K562 (cell line): ENCODE measurements around the gene EFNA5. TPM values are rescaled to one million over a fixed set of nuclear protein-coding genes. Genes with fewer than 3 reads are reported as not detected.

Experiments
- ATAC-seq: fragments of 200-7000 bp; cut with Tn5 transposase; 3 replicates; pipeline ENCODE4 v1.9.1; 2020; ENCODE audit warnings: moderate library complexity
- BruUV-seq: library from RNA; stranded (reverse); fragments of 400-500 nt; replicated peaks from 2 replicates; lab custom pipeline; 2021; lab: Mats Ljungman, UMichigan
- CTCF ChIA-PET: fragments of 300-600 bp; formaldehyde crosslinking; extraction: SDS; loops from one replicate; lab custom pipeline; 2021; ENCODE audit warnings: low intra/inter-chr PET ratio; lab: Yijun Ruan, JAX
- POLR2A ChIA-PET: fragments of 300-600, 350-650 bp; sonication (Branson Sonifier 250); formaldehyde crosslinking; extraction: SDS; loops from one replicate; lab custom pipeline; 2021; ENCODE audit warnings: antibody characterized with exemption, inconsistent platforms; lab: Yijun Ruan, JAX
- DNase-seq, 4 experiments: peaks; one replicate each; pipeline versions ENCODE4 v3.0.0 to v3.0.0-alpha.2; 2011 to 2018; ENCODE audit warnings: low spot score in 3 of 4, mixed read lengths in 3 of 4; ENCODE audit errors: extremely low read depth in 1 of 4
- FAIRE-seq: peaks from 2 replicates; lab custom pipeline; 2011; peaks lifted over from hg19 to GRCh38; lab: Jason Lieb, UNC
- H2AFZ ChIP-seq: 2 replicates; pipeline ENCODE4 v1.6.0; 2011; ENCODE audit warnings: low read depth, low read length, control low read depth, inconsistent platforms
- H3K27ac ChIP-seq: fragments of 200-600 bp; 3 replicates; pipeline ENCODE4 v1.8.0; 2011; ENCODE audit warnings: low read depth, mild to moderate bottlenecking, control low read depth, inconsistent platforms, low read length, moderate library complexity, mixed read lengths; ENCODE audit errors: extremely low read depth
- H3K27me3 ChIP-seq, 2 experiments: fragments of 300-600 bp in 1 of 2; 2 replicates in 1 of 2; 3 replicates in 1 of 2; pipeline versions ENCODE4 v1.6.0 to v1.8.0; 2011; ENCODE audit warnings: inconsistent platforms in 2 of 2, low read length in 2 of 2, mild to moderate bottlenecking in 1 of 2, mixed read lengths in 1 of 2, moderate library complexity in 1 of 2; ENCODE audit not compliant: control insufficient read depth in 2 of 2, insufficient read depth in 2 of 2
- H3K36me3 ChIP-seq: fragments of 300-600 bp; 3 replicates; pipeline ENCODE4 v1.8.0; 2011; ENCODE audit warnings: mild to moderate bottlenecking, low read length, inconsistent platforms; ENCODE audit not compliant: control insufficient read depth, insufficient read depth
- H3K4me1 ChIP-seq, 2 experiments: fragments of 200-600 bp in 1 of 2; replicated peaks in 1 of 2; 2 replicates in 1 of 2; 3 replicates in 1 of 2; pipeline versions ENCODE4 v1.5.1 to v1.8.0; 2011; ENCODE audit warnings: inconsistent platforms in 2 of 2, low read length in 2 of 2, mild to moderate bottlenecking in 1 of 2, mixed read lengths in 1 of 2, moderate library complexity in 1 of 2; ENCODE audit not compliant: control insufficient read depth in 2 of 2, insufficient read depth in 2 of 2
- H3K4me2 ChIP-seq: 2 replicates; pipeline ENCODE4 v1.6.1; 2011; ENCODE audit warnings: low read length, control low read depth, inconsistent platforms, mixed read lengths; ENCODE audit not compliant: insufficient read depth
- H3K4me3 ChIP-seq: fragments of 200-600 bp; sonication (generic), shearing (Covaris generic); 2 replicates; pipeline ENCODE4 v1.5.1; 2016; ENCODE audit warnings: control low read depth, inconsistent platforms
- H3K79me2 ChIP-seq: fragments of 200-600 bp; 3 replicates; pipeline ENCODE4 v1.8.0; 2011; ENCODE audit warnings: low read length, inconsistent platforms; ENCODE audit not compliant: control insufficient read depth, insufficient read depth
- H3K9ac ChIP-seq, 2 experiments: 2 replicates each; pipeline versions ENCODE4 v1.6.0 to v1.6.1; 2011; ENCODE audit warnings: low read depth in 2 of 2, low read length in 2 of 2, control low read depth in 1 of 2, inconsistent platforms in 1 of 2, mild to moderate bottlenecking in 1 of 2, mixed read lengths in 1 of 2; ENCODE audit not compliant: insufficient read depth in 1 of 2
- H3K9me1 ChIP-seq: one replicate; pipeline ENCODE4 v1.6.0; 2011; ENCODE audit warnings: inconsistent platforms, mild to moderate bottlenecking, low read length, moderate library complexity; ENCODE audit not compliant: control insufficient read depth, insufficient read depth
- H3K9me3 ChIP-seq: replicated peaks from 2 replicates; pipeline ENCODE4 v1.5.1; 2011; ENCODE audit warnings: low read depth, low read length, inconsistent platforms; ENCODE audit not compliant: control insufficient read depth, insufficient read depth
- H4K20me1 ChIP-seq: replicated peaks from 2 replicates; pipeline ENCODE4 v1.6.1; 2011; ENCODE audit warnings: low read length, inconsistent platforms, mixed read lengths; ENCODE audit not compliant: control insufficient read depth, insufficient read depth
- DPF2 ChIP-seq: fragments of 450-650 bp; IDR thresholded peaks from 2 replicates; pipeline ENCODE4 v1.6.1; 2016
- FOXM1 ChIP-seq, 2 experiments: fragments of 450-650 bp in 1 of 2; sonication (generic) in 1 of 2; formaldehyde crosslinking in 1 of 2; IDR thresholded peaks; 2 replicates each; pipeline versions ENCODE4 v1.6.1 to v1.9.0; 2017 to 2022; ENCODE audit warnings: low read depth in 2 of 2, mild to moderate bottlenecking in 2 of 2, missing genetic modification reagents in 1 of 2, moderate library complexity in 1 of 2
- HDAC8 ChIP-seq: fragments of 450-650 bp; IDR thresholded peaks from 2 replicates; pipeline ENCODE4 v1.6.1; 2016; ENCODE audit warnings: mild to moderate bottlenecking, missing genetic modification characterization, moderate library complexity, missing compliant biosample characterization
- HDGF ChIP-seq: fragments of 450-650 bp; IDR thresholded peaks from 2 replicates; pipeline ENCODE4 v1.6.1; 2016
- HOXB6 ChIP-seq: fragments of 250-450 bp; sonication (Bioruptor Pico); IDR thresholded peaks from 2 replicates; pipeline ENCODE4 v1.5.1; 2022; ENCODE audit warnings: mild to moderate bottlenecking, borderline replicate concordance
- KDM2B ChIP-seq: fragments of 250-450 bp; sonication (Bioruptor Pico); IDR thresholded peaks from 2 replicates; pipeline ENCODE4 v1.8.0; 2021; ENCODE audit warnings: mild to moderate bottlenecking, moderate library complexity
- MAX ChIP-seq: sonication (generic); formaldehyde crosslinking; IDR thresholded peaks from 2 replicates; pipeline ENCODE4 v1.9.0; 2022; ENCODE audit warnings: mild to moderate bottlenecking, missing genetic modification reagents
- MTF1 ChIP-seq: fragments of 250-450 bp; sonication (Bioruptor Pico); IDR thresholded peaks from 2 replicates; pipeline ENCODE4 v1.9.0; 2021; ENCODE audit warnings: moderate library complexity, mild to moderate bottlenecking, inconsistent platforms, borderline replicate concordance
- NKRF ChIP-seq: fragments of 450-650 bp; IDR thresholded peaks from 2 replicates; pipeline ENCODE4 v1.6.1; 2016; ENCODE audit warnings: borderline replicate concordance
- NR2F6 ChIP-seq: fragments of 450-650 bp; formaldehyde crosslinking; IDR thresholded peaks from 2 replicates; pipeline ENCODE4 v1.4.0; 2020; ENCODE audit warnings: mild to moderate bottlenecking
- NR4A1 ChIP-seq, 2 experiments: fragments of 250-450 bp in 1 of 2; fragments of 450-650 bp in 1 of 2; sonication (Bioruptor Pico) in 1 of 2; IDR thresholded peaks; 2 replicates each; pipeline versions ENCODE4 v1.4.0 to v1.6.1; 2016 to 2020; ENCODE audit warnings: mild to moderate bottlenecking in 2 of 2, missing compliant biosample characterization in 1 of 2, missing genetic modification characterization in 1 of 2, moderate library complexity in 1 of 2
- TBP ChIP-seq: optimal IDR thresholded peaks from 2 replicates; pipeline ENCODE3; 2011; ENCODE audit warnings: low read depth, low read length, improper control_type of control experiment
- TSC22D4 ChIP-seq: fragments of 450-650 bp; IDR thresholded peaks from 2 replicates; pipeline ENCODE4 v1.6.1; 2016; ENCODE audit warnings: missing genetic modification characterization, missing biosample characterization, control low read depth
- XRCC5 ChIP-seq: fragments of 200-400 bp; formaldehyde crosslinking; IDR thresholded peaks from 2 replicates; pipeline ENCODE4 v1.6.1; 2017; ENCODE audit warnings: low read depth, mild to moderate bottlenecking, low read length
- ZNF282 ChIP-seq: sonication (generic); formaldehyde crosslinking; IDR thresholded peaks from 2 replicates; pipeline ENCODE4 v1.8.1; 2023; ENCODE audit warnings: missing genetic modification reagents
- ZNF780A ChIP-seq: fragments of 250-450 bp; sonication (Bioruptor Pico); IDR thresholded peaks from 2 replicates; pipeline ENCODE4 v1.5.0; 2021; ENCODE audit warnings: mild to moderate bottlenecking
- WGBS: fragments of 100-300 bp; shearing (Covaris generic); methylation state at CpG from one replicate; pipeline ENCODE4 v1.1.6; 2016; ENCODE audit warnings: low coverage, mixed read lengths; ENCODE audit not compliant: insufficient coverage; ENCODE audit errors: missing lambda C conversion rate; 5-methylcytosine and 5-hydroxymethylcytosine counted together
- in situ Hi-C: fragments of 300-500 bp; cut with MboI; formaldehyde crosslinking; loops from 4 replicates; pipeline ENCODE4 v1.15.0; 2018; ENCODE audit warnings: inconsistent platforms, mixed read lengths
- intact Hi-C: fragments of 100-400 bp; cut with micrococcal nuclease; formaldehyde crosslinking; loops from 2 replicates; pipeline ENCODE4 v1.14.2; 2022
- polyA plus RNA-seq, 8 experiments: library from polyadenylated mRNA; depleted of rRNA in 4 of 8; stranded (reverse) in 5 of 8; unstranded in 3 of 8; fragments of >200 nt; fragmentation: Nextera tagmentation in 2 of 8; fragmentation: Illumina TruSeq in 1 of 8; extraction: Ambion mirVana in 2 of 8; extraction: Trizol in 1 of 8; gene quantifications; 2 replicates each; pipeline versions ENCODE4 v1.2.1 to v1.2.3, GENCODE V29; 2011 to 2014; ENCODE audit warnings: inconsistent platforms in 1 of 8, missing spikeins in 1 of 8
- total RNA-seq, 7 experiments: library from RNA; depleted of rRNA in 6 of 7; stranded (reverse); fragments of >200 nt in 6 of 7; fragmentation: Illumina TruSeq in 2 of 7; extraction: Trizol in 2 of 7; gene quantifications; 2 replicates each; pipeline versions ENCODE4 v1.2.1 to v1.2.3, GENCODE V29; 2011 to 2021; ENCODE audit warnings: low replicate concordance in 1 of 7

Gene EFNA5
- total and polyA plus RNA-seq, 9 of the 15 experiments (the other 6 are each of a cell fraction or from before 2014, with no cell fraction given), result 0.20 TPM; not detected in 8

- intact Hi-C loops, result no loop called here
- DNase-seq (no peak), ATAC-seq (no peak), FAIRE-seq (no peak)
- Histone ChIP-seq H3K9me1 (no peaks in the 10 kb centered on the region), H3K4me1 (no peaks in the 10 kb centered on the region), H3K79me2 (no peaks in the 10 kb centered on the region), H3K9me3 (no peaks in the 10 kb centered on the region), H4K20me1 (no peaks in the 10 kb centered on the region), H3K36me3 (no peaks in the 10 kb centered on the region), H3K27me3 (no peaks in the 10 kb centered on the region), H3K9ac (no peak overlapping the region), H3K4me2 (no peak overlapping the region), H3K27ac (no peak overlapping the region), H3K4me3 (no peak overlapping the region), H2AFZ (no peak overlapping the region)
- no TSS peak for BruUV-seq
- ChIA-PET POLR2A (no interaction called here), CTCF (no interaction called here)
- TF ChIP-seq HDAC8 (tag), result no peak
- TF ChIP-seq MTF1 (CRISPR knock-in tag), result no peak
- TF ChIP-seq KDM2B (CRISPR knock-in tag), result no peak
- no peak for TF ChIP-seq TBP
- TF ChIP-seq HDGF, result no peak
- no peak for TF ChIP-seq FOXM1 (IDR thresholded peaks at IDR 0.05; ENCODE audit: low read depth)
- TF ChIP-seq FOXM1 (CRISPR knock-in tag; IDR thresholded peaks at IDR 0.05; ENCODE audit: low read depth), result no peak
- TF ChIP-seq DPF2, result no peak
- no peak for TF ChIP-seq NR2F6 (CRISPR knock-in tag)
- TF ChIP-seq XRCC5, result no peak
- TF ChIP-seq TSC22D4 (tag), result no peak
- TF ChIP-seq HOXB6 (CRISPR knock-in tag), result no peak
- TF ChIP-seq NR4A1 (CRISPR knock-in tag; IDR thresholded peaks at IDR 0.05), result no peak
- TF ChIP-seq NR4A1 (tag; IDR thresholded peaks at IDR 0.05), result no peak
- TF ChIP-seq NKRF, result no peak
- TF ChIP-seq MAX (CRISPR knock-in tag), result no peak
- TF ChIP-seq ZNF780A (CRISPR knock-in tag), result no peak
- no peak for TF ChIP-seq ZNF282
- in situ Hi-C loops, result no loop called here
- WGBS, result 0% methylated on average over 3 of the region's 3 CpGs
Measured at GRCh38 chr5:107437154-107437553, 233.6 kb downstream of the EFNA5 start.
